H9 (cell line): Measurements from ENCODE around the gene ILDR2. TPM values are rescaled to one million over a fixed set of nuclear protein-coding genes. Genes with fewer than 3 reads are reported as not detected.

Experiments used
- DNase-seq: peaks from one replicate; pipeline ENCODE4 v3.0.0-alpha.2; 2017
- H2AFZ ChIP-seq: one replicate; pipeline ENCODE4 v1.6.1; 2013; ENCODE audit warnings: mild to moderate bottlenecking, low read length, control low read depth, moderate library complexity
- H2AK5ac ChIP-seq: 2 replicates; pipeline ENCODE4 v1.6.1; 2013; ENCODE audit warnings: low read length, control low read depth, mixed read lengths; ENCODE audit not compliant: insufficient read length
- H2BK120ac ChIP-seq: one replicate; pipeline ENCODE4 v1.6.1; 2013; ENCODE audit warnings: low read depth, mild to moderate bottlenecking, low read length, control low read depth, inconsistent platforms; ENCODE audit not compliant: poor library complexity, severe bottlenecking
- H2BK12ac ChIP-seq: 2 replicates; pipeline ENCODE4 v1.6.1; 2013; ENCODE audit warnings: low read length, control low read depth, mixed read lengths, low read depth; ENCODE audit not compliant: insufficient read length
- H2BK15ac ChIP-seq: 2 replicates; pipeline ENCODE4 v1.6.1; 2013; ENCODE audit warnings: low read depth, low read length, control low read depth
- H2BK20ac ChIP-seq: one replicate; pipeline ENCODE4 v1.6.1; 2013; ENCODE audit warnings: low read depth, mild to moderate bottlenecking, low read length, control low read depth, inconsistent platforms; ENCODE audit not compliant: poor library complexity, severe bottlenecking
- H2BK5ac ChIP-seq: 2 replicates; pipeline ENCODE4 v1.6.1; 2013; ENCODE audit warnings: low read length, control low read depth, mixed read lengths; ENCODE audit not compliant: insufficient read length
- H3K14ac ChIP-seq: 2 replicates; pipeline ENCODE4 v1.6.1; 2013; ENCODE audit warnings: low read length, control low read depth; ENCODE audit not compliant: insufficient read depth
- H3K18ac ChIP-seq: 2 replicates; pipeline ENCODE4 v1.6.1; 2013; ENCODE audit warnings: low read depth, mild to moderate bottlenecking, mixed read lengths, low read length, control low read depth; ENCODE audit not compliant: insufficient read length
- H3K23ac ChIP-seq: 2 replicates; pipeline ENCODE4 v1.6.1; 2013; ENCODE audit warnings: low read length, control low read depth, mixed read lengths, low read depth; ENCODE audit not compliant: insufficient read length
- H3K23me2 ChIP-seq: 2 replicates; pipeline ENCODE4 v1.6.1; 2013; ENCODE audit warnings: low read depth, mild to moderate bottlenecking, mixed read lengths, low read length, control low read depth; ENCODE audit not compliant: insufficient read length, poor library complexity, severe bottlenecking
- H3K27ac ChIP-seq: 2 replicates; pipeline ENCODE4 v1.5.1; 2013; ENCODE audit warnings: low read length, control low read depth, mixed read lengths, low read depth; ENCODE audit not compliant: insufficient read length
- H3K27me3 ChIP-seq: 2 replicates; pipeline ENCODE4 v1.6.1; 2013; ENCODE audit warnings: low read length, control low read depth, inconsistent platforms; ENCODE audit not compliant: insufficient read depth
- H3K4ac ChIP-seq: 2 replicates; pipeline ENCODE4 v1.6.1; 2013; ENCODE audit warnings: low read depth, mild to moderate bottlenecking, control low read depth, inconsistent platforms, low read length, moderate library complexity
- H3K4me1 ChIP-seq: 2 replicates; pipeline ENCODE4 v1.6.1; 2013; ENCODE audit warnings: low read length, control low read depth, inconsistent platforms; ENCODE audit not compliant: insufficient read depth
- H3K4me2 ChIP-seq: 2 replicates; pipeline ENCODE4 v1.6.1; 2013; ENCODE audit warnings: low read length, control low read depth, mixed read lengths; ENCODE audit not compliant: insufficient read length, insufficient read depth
- H3K56ac ChIP-seq: 2 replicates; pipeline ENCODE4 v1.6.1; 2013; ENCODE audit warnings: low read depth, mild to moderate bottlenecking, mixed read lengths, low read length, control low read depth; ENCODE audit not compliant: insufficient read length
- H3K79me1 ChIP-seq: 2 replicates; pipeline ENCODE4 v1.6.1; 2013; ENCODE audit warnings: low read depth, mild to moderate bottlenecking, moderate library complexity, low read length, control low read depth, inconsistent platforms; ENCODE audit not compliant: insufficient read depth, poor library complexity, severe bottlenecking
- H3K79me2 ChIP-seq: 2 replicates; pipeline ENCODE4 v1.6.1; 2013; ENCODE audit warnings: low read length, control low read depth, inconsistent platforms; ENCODE audit not compliant: insufficient read depth
- H3K9ac ChIP-seq: 2 replicates; pipeline ENCODE4 v1.6.1; 2013; ENCODE audit warnings: low read length, control low read depth, mixed read lengths; ENCODE audit not compliant: insufficient read length; ENCODE audit errors: extremely low read depth
- H3K9me3 ChIP-seq: one replicate; pipeline ENCODE4 v1.6.1; 2013; ENCODE audit warnings: low read depth, low read length, inconsistent platforms; ENCODE audit not compliant: control insufficient read depth
- H3T11ph ChIP-seq: one replicate; pipeline ENCODE4 v1.6.1; 2013; ENCODE audit warnings: mild to moderate bottlenecking, low read length, control low read depth, inconsistent platforms
- H4K20me1 ChIP-seq: one replicate; pipeline ENCODE4 v1.6.1; 2013; ENCODE audit not compliant: control insufficient read depth, insufficient read length, insufficient read depth
- H4K5ac ChIP-seq: 2 replicates; pipeline ENCODE4 v1.6.1; 2013; ENCODE audit warnings: low read depth, mild to moderate bottlenecking, mixed read lengths, low read length, control low read depth; ENCODE audit not compliant: insufficient read length
- H4K8ac ChIP-seq: replicated peaks from 2 replicates; pipeline ENCODE4 v1.6.1; 2013; ENCODE audit warnings: low read length, control low read depth, mixed read lengths, low read depth; ENCODE audit not compliant: insufficient read length
- H4K91ac ChIP-seq: 2 replicates; pipeline ENCODE4 v1.6.1; 2013; ENCODE audit warnings: low read depth, mild to moderate bottlenecking, moderate library complexity, mixed read lengths, low read length, control low read depth; ENCODE audit not compliant: insufficient read length
- H3K27ac Mint-ChIP-seq, 3 experiments: 2 replicates in 2 of 3; 3 replicates in 1 of 3; pipeline ENCODE4 v1.8.0; 2020 to 2021; ENCODE audit warnings: mixed read lengths in 3 of 3, mild to moderate bottlenecking in 1 of 3, moderate library complexity in 1 of 3
- H3K27me3 Mint-ChIP-seq: 2 replicates; pipeline ENCODE4 v1.8.0; 2021; ENCODE audit warnings: low read depth, mild to moderate bottlenecking, moderate library complexity, mixed read lengths
- H3K36me3 Mint-ChIP-seq, 3 experiments: 2 replicates in 2 of 3; 3 replicates in 1 of 3; pipeline ENCODE4 v1.8.0; 2020 to 2021; ENCODE audit warnings: low read depth in 3 of 3, mixed read lengths in 3 of 3; ENCODE audit not compliant: insufficient read depth in 1 of 3
- H3K4me1 Mint-ChIP-seq, 2 experiments: 2 replicates each; pipeline ENCODE4 v1.8.0; 2020; ENCODE audit warnings: mixed read lengths in 2 of 2
- H3K4me3 Mint-ChIP-seq, 2 experiments: 2 replicates in 1 of 2; 3 replicates in 1 of 2; pipeline ENCODE4 v1.8.0; 2020 to 2021; ENCODE audit warnings: mild to moderate bottlenecking in 2 of 2, mixed read lengths in 2 of 2, moderate library complexity in 1 of 2
- H3K9me3 Mint-ChIP-seq, 2 experiments: 2 replicates in 1 of 2; 3 replicates in 1 of 2; pipeline ENCODE4 v1.8.0; 2020; ENCODE audit warnings: mild to moderate bottlenecking in 2 of 2, mixed read lengths in 2 of 2, moderate library complexity in 1 of 2
- CTCF ChIP-seq: fragments of 200-600 bp; sonication (generic); conservative IDR thresholded peaks from 3 replicates; pipeline ENCODE4 v1.8.0; 2021; ENCODE audit warnings: antibody characterized with exemption, mild to moderate bottlenecking
- WGBS: extraction: QIAGEN DNeasy Blood & Tissue Kit; methylation state at CpG from one replicate; pipeline ENCODE4 v1.1.7; 2013; ENCODE audit warnings: missing lambda C conversion rate, low lambda C conversion rate, mixed read lengths; ENCODE audit not compliant: insufficient read length; ENCODE audit errors: extremely low coverage; 5-methylcytosine and 5-hydroxymethylcytosine counted together
- total RNA-seq: library from RNA; stranded (reverse); gene quantifications from 2 replicates; pipeline ENCODE4 v1.2.1, GENCODE V29; 2021

The ILDR2 gene
- total RNA-seq, 1 experiment from 2014 or later, result 1.1 TPM

- no peak overlapping the region for H3K4me2 ChIP-seq
Measured at GRCh38 chr1:166950156-166950555, 25.2 kb downstream of the ILDR2 start.

More at GRCh38 chr1:166950156-166950555, 25.2 kb downstream of the ILDR2 start:
- H3K79me2 ChIP-seq, result no peaks in the 10 kb centered on the region
- no peak overlapping the region for H2BK20ac ChIP-seq
- no peak overlapping the region for H3K9ac ChIP-seq
- no peak for TF ChIP-seq CTCF
- no peak overlapping the region for H4K91ac ChIP-seq
- no peaks in the 10 kb centered on the region for H3K79me1 ChIP-seq
- no CpG with 5 or more reads among the region's 2 CpGs for WGBS
- H4K5ac ChIP-seq, result no peak overlapping the region
- peaks cover 3% of the 10 kb centered on the region for H3K23me2 ChIP-seq
- 0 out of 2 replicates have a peak, but pooled peaks cover 7% of the 10 kb centered on the region for H3K4me1 ChIP-seq
- H3K4ac ChIP-seq, result no peak overlapping the region
- peaks cover 0 to 2% (median 0%) of the 10 kb centered on the region in 3 experiments; a peak in 1 of 7 replicates for H3K36me3 Mint-ChIP-seq
- DNase-seq, result peak; percentile 47
- no peaks in the 10 kb centered on the region for H4K20me1 ChIP-seq
- H3K56ac ChIP-seq, result no peak overlapping the region
- H3K27ac ChIP-seq, result no peak overlapping the region
- no peak overlapping the region for H4K8ac ChIP-seq
- H2BK15ac ChIP-seq, result no peak overlapping the region
- no peaks in the 10 kb centered on the region for H3K9me3 Mint-ChIP-seq
- no peak overlapping the region for H3K23ac ChIP-seq
- no peak overlapping the region; a peak in 1 of 7 replicates for H3K27ac Mint-ChIP-seq
- peaks cover 3% of the 10 kb centered on the region; the same call in 1 of the 2 replicates for H3K27me3 ChIP-seq
- no peak overlapping the region for H3K14ac ChIP-seq
- no peak overlapping the region; a peak in 1 of 5 replicates for H3K4me3 Mint-ChIP-seq
- no peak overlapping the region for H3T11ph ChIP-seq
- peaks cover 46 to 54% of the 10 kb centered on the region in 2 experiments for H3K4me1 Mint-ChIP-seq
- peaks cover 60% of the 10 kb centered on the region for H3K27me3 Mint-ChIP-seq
- H3K9me3 ChIP-seq, result no peaks in the 10 kb centered on the region
- H2BK12ac ChIP-seq, result no peak overlapping the region
- no peak overlapping the region for H2BK120ac ChIP-seq
- no peak overlapping the region for H2BK5ac ChIP-seq
- H2AK5ac ChIP-seq, result no peak overlapping the region
- H2AFZ ChIP-seq, result no peak overlapping the region
- H3K18ac ChIP-seq, result no peak overlapping the region
